ENCODE data around the gene ZNF385A. TPM values are rescaled to one million over a fixed set of nuclear protein-coding genes. Genes with fewer than 3 reads are reported as not detected.

The ZNF385A gene
- total and polyA plus RNA-seq, 9 of the 15 experiments (the other 6 are each of a cell fraction or from before 2014, with no cell fraction given) = 1.0 to 111 (median 7.7) TPM

DNA sequence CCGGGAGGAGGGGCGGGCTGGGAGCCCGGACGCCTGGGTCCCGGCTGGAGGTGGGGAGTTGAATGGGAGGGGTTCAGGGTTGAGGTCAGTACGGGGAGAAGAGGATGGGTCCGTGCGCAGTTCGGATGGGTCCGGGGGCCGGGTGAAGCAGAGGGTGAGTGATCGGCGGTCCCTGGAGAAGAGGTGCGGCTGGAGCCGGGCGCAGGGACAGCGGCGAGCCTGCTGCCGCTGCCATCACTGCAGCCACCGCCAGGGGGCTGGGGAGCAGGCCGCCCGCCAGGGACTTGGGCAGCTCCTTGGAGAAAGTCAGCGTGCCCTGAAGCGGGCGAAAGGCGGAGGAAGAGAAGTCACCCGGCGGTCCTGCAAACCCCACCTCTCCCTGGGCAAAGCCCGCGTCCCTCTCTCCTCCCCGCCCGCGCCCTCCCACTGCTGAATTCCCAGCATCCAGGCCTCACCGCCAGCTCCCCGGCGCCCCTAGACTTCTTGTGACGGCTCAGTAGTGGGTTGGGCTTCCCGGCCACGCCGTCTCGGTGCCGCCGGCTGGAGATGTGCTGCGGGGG lies 14.3 kb downstream of the ZNF385A start (continued):
- TF ChIP-seq, protein P1, sequence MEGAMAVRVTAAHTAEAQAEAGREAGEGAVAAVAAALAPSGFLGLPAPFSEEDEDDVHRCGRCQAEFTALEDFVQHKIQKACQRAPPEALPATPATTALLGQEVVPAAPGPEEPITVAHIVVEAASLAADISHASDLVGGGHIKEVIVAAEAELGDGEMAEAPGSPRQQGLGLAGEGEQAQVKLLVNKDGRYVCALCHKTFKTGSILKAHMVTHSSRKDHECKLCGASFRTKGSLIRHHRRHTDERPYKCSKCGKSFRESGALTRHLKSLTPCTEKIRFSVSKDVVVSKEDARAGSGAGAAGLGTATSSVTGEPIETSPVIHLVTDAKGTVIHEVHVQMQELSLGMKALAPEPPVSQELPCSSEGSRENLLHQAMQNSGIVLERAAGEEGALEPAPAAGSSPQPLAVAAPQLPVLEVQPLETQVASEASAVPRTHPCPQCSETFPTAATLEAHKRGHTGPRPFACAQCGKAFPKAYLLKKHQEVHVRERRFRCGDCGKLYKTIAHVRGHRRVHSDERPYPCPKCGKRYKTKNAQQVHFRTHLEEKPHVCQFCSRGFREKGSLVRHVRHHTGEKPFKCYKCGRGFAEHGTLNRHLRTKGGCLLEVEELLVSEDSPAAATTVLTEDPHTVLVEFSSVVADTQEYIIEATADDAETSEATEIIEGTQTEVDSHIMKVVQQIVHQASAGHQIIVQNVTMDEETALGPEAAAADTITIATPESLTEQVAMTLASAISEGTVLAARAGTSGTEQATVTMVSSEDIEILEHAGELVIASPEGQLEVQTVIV (CRISPR knock-in tag; IDR thresholded peaks at IDR 0.05; ENCODE audit: borderline replicate concordance) = no peak
- TF ChIP-seq SP1 (CRISPR knock-in tag; IDR thresholded peaks at IDR 0.05) (peak; percentile 15; the same call in 1 of the 2 replicates), NCOA6 (IDR thresholded peaks at IDR 0.05) (no peak), NFIC (IDR thresholded peaks at IDR 0.05) (peak; percentile 57), CAMTA2 (CRISPR knock-in tag; conservative IDR thresholded peaks at IDR 0.05) (no peak), ZNF232 (CRISPR knock-in tag; IDR thresholded peaks at IDR 0.05) (no peak), TEAD4 (IDR thresholded peaks at IDR 0.05; ENCODE audit: low read length) (peak; percentile 16; the same call in 1 of the 2 replicates), TEAD4 (CRISPR knock-in tag; IDR thresholded peaks at IDR 0.05; ENCODE audit: borderline replicate concordance) (no peak), SMARCA4 (IDR thresholded peaks at IDR 0.05) (no peak), MBD2 (IDR thresholded peaks at IDR 0.05; ENCODE audit: borderline replicate concordance, low read depth) (no peak), ZC3H4 (CRISPR knock-in tag; IDR thresholded peaks at IDR 0.05; ENCODE audit: borderline replicate concordance) (no peak), ZNF224 (CRISPR knock-in tag; IDR thresholded peaks at IDR 0.05) (no peak), HLTF (IDR thresholded peaks at IDR 0.05) (no peak), HNRNPUL1 (IDR thresholded peaks at IDR 0.05; ENCODE audit: low read length) (no peak), ZNF384 (IDR thresholded peaks at IDR 0.05; ENCODE audit: low read depth, low read length) (no peak), TAF1 (IDR thresholded peaks at IDR 0.05; ENCODE audit: control insufficient read depth, extremely low read depth, insufficient read depth, low read length, severe bottlenecking) (peak; percentile 7)
- TF ChIP-seq, protein P2, sequence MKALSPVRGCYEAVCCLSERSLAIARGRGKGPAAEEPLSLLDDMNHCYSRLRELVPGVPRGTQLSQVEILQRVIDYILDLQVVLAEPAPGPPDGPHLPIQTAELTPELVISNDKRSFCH (CRISPR knock-in tag; IDR thresholded peaks at IDR 0.05) = no peak
- TF ChIP-seq, protein P2 (tag; IDR thresholded peaks at IDR 0.05) = no peak
- TF ChIP-seq, protein P3, sequence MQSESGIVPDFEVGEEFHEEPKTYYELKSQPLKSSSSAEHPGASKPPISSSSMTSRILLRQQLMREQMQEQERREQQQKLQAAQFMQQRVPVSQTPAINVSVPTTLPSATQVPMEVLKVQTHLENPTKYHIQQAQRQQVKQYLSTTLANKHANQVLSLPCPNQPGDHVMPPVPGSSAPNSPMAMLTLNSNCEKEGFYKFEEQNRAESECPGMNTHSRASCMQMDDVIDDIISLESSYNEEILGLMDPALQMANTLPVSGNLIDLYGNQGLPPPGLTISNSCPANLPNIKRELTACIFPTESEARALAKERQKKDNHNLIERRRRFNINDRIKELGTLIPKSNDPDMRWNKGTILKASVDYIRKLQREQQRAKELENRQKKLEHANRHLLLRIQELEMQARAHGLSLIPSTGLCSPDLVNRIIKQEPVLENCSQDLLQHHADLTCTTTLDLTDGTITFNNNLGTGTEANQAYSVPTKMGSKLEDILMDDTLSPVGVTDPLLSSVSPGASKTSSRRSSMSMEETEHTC (IDR thresholded peaks at IDR 0.05) = no peak
- TF ChIP-seq, protein P4, sequence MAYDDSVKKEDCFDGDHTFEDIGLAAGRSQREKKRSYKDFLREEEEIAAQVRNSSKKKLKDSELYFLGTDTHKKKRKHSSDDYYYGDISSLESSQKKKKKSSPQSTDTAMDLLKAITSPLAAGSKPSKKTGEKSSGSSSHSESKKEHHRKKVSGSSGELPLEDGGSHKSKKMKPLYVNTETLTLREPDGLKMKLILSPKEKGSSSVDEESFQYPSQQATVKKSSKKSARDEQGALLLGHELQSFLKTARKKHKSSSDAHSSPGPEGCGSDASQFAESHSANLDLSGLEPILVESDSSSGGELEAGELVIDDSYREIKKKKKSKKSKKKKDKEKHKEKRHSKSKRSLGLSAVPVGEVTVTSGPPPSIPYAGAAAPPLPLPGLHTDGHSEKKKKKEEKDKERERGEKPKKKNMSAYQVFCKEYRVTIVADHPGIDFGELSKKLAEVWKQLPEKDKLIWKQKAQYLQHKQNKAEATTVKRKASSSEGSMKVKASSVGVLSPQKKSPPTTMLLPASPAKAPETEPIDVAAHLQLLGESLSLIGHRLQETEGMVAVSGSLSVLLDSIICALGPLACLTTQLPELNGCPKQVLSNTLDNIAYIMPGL (CRISPR knock-in tag; IDR thresholded peaks at IDR 0.05) = no peak
- TF ChIP-seq, protein P5, sequence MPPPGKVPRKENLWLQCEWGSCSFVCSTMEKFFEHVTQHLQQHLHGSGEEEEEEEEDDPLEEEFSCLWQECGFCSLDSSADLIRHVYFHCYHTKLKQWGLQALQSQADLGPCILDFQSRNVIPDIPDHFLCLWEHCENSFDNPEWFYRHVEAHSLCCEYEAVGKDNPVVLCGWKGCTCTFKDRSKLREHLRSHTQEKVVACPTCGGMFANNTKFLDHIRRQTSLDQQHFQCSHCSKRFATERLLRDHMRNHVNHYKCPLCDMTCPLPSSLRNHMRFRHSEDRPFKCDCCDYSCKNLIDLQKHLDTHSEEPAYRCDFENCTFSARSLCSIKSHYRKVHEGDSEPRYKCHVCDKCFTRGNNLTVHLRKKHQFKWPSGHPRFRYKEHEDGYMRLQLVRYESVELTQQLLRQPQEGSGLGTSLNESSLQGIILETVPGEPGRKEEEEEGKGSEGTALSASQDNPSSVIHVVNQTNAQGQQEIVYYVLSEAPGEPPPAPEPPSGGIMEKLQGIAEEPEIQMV (tag; conservative IDR thresholded peaks at IDR 0.05; ENCODE audit: low read depth) = no peak
